Stimulated activated CD4-positive, alpha-beta T cell treated with anti-CD3 and anti-CD28 coated beads, Interleukin-4, amount 100 ng/mL, for 1 hour (primary cell): Measurements from ENCODE around the gene CDK17.

Source experiments
- DNase-seq: peaks from one replicate; pipeline ENCODE4 v3.0.0-alpha.2; 2020

The CDK17 gene

DNA sequence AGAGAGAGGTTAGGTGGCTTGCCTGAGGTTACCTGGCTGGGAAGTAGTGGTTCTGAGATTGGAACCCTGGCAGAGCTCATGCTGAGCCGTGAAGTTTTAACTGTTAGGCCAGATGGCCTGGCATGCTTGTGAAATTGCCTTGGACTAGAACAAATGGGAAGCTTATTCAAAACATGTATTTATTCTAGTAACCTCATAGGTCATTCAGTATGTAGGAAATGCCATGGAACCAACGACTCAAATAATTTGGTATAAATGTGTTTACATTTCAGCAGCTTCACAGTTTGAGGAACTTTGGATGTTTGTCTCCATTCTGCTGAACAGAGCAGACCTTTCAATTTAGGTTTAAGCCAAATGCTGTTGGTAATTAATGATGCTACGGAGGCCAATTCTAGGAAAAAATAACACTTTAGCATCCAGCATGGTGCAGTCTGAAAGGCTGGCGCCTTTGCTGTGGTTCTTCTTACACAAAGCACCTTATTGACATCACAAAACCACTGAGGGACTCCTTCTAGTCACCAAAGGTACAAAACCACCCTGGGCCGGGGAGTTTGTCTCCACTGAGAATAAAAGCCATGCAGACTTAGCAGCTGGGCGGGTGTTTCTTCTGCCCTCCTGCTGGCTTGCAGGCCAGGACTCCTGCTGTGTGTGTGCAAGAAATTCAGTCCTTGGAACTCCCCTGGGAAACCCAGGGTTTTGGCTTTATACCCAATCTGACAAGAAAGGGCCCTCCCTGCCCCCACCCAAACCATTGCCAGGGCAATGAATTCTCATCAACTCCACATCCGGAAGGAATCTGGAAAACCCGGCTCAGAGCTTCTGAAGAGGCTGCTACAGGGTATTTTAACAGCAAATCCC, 141.9 kb downstream of the CDK17 start:
- DNase-seq, result no peak

DNA sequence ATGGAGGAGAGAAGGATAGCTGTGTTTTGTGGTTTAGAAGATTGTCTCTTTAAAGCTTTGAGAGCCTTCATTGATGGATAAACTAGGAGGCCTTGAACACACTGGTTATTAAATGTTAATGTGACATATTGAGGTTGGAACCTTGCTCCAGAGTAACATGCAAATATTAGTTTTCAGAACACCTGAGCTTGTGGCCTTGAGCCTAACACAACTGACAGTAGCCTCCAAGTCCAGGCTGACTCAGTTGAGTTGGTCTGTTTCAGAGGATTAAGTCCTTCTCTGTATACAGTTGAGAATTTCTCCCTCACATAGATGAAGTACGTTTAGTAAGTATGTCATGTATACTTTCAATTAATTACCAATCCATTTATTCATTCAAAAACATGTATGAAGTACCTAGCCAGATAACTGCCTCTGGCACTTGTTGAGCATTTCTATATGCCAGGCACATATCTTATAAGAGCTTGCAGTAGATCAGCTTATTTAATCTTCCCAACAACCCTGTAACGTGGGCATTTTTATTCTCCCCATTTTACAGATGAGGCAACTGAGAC, 142.6 kb downstream of the CDK17 start:
- DNase-seq, result no peak

DNA sequence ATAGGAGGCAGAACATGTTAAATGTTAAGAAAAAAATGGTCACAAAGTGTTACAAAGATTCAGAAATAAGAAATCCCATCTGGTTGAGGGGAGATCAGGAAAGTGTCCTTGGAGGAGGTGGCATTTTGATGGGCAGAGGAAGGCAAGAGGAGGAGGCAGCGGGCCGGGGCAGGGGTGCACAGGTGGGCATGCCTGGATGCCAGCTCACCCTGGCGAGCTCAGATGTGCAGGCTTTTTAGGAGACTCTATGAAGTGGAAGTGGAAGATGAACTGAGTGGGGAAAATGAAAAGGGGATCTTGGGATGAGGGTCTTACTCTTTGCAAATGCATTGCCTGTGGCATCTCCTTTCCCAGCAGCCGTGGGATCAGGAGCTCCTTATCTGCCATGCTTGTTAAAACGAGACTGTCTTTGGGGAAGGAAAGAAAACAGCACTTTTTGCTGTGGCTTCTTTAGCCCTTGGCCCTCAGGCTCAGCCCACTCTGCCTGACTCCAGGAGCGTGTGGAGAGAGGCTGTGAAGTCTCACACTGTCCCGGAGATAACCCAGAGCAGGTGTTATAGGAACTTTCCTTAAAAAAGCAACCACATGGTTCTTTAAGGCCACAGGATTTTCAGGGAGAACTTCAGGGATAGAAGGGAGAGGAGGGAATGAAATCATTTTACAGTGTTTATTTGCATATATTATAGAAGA, 143.4 kb downstream of the CDK17 start:
- DNase-seq, result no peak

DNA sequence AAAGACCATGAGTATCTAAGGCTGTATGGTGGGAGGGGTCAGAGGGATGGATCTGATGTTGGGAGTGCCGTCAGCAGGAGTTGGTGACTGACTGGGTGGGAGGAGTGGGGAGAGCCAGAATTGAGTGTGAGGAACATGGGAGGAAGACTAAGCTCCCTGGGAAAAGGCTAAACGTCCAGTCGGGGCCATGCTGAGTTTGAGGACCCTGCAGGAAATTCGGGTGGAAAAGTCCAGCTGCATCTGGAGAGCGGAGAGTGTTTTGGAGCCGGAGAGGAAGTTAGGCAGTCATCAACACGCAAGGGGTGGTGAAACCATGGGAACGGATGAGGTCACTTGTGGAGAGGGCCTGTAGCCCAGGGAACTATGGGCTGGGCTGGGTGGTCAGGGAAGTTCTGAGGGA, 145.2 kb downstream of the CDK17 start:
- DNase-seq, result no peak

DNA sequence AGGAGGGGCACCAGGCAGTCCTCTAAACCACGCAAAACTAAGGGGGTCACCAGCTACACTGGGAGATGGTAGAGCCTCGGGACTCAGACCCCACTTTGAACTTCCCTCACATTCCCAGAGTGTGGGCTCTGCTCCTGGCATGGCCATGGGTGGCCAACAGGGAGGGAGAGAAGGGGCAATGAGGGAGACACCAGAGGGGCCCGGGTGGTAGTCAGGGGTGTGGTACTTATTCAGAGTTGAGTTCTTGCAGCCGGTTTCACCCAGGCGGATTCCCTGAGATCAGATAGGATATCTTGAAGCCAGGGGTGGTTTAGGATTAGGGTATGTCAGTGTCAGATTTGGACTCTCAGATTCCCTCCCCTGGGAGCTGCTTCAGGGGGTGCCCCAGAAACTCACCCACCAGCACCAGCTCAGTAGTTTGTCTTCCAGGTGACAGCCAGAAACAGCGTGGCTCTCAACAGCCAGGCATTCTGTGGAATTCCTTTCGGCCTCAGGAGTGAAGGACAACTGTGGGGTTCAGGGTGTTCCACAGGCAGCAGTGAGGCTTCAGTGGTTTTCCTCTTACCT, 150.0 kb downstream of the CDK17 start:
- DNase-seq, result no peak

DNA sequence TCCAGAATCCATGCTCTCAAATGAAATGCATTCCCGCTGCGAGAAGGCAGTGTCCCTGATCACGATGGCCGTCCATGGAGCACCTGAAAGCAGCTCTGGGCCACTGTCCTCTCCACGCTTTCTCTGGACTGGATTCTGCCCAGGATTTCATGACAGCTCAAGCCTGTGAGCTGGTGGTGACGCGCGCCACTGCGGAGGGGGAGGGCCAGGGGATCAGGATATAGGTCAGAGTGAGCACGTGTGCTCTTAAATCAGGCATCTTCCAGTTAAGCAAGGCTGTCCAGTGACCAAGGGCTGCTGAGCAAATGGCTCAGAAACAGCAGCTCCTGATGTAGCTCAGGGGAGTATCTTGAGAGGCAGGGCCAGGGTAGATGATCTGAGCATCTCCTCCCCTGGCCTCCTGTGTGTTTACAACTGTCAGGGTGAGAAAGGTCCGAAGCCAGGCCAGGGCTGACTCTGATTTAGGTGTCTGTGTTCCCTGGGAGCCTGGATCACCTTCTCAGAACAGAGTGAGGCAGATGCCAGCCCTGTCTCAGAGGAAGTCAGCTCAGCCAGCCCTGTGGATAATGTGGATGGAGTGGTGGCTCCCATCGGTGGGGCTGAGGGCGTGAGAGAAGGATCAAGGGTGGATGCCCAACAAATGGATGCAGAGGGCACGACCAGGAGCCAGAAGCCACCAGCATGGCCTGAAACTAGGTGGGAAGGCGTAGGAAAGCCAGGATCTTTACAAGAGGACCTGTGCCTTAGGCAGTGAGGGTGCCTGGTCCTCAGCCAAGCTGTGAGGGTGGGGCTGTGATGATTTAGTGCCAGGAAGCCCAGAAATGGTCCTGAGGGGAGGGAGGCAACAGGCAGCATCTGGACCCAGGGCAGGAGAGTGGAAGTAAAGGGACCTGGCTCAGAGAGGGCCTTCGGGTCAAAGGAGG, 150.8 kb downstream of the CDK17 start:
- DNase-seq, result no peak

DNA sequence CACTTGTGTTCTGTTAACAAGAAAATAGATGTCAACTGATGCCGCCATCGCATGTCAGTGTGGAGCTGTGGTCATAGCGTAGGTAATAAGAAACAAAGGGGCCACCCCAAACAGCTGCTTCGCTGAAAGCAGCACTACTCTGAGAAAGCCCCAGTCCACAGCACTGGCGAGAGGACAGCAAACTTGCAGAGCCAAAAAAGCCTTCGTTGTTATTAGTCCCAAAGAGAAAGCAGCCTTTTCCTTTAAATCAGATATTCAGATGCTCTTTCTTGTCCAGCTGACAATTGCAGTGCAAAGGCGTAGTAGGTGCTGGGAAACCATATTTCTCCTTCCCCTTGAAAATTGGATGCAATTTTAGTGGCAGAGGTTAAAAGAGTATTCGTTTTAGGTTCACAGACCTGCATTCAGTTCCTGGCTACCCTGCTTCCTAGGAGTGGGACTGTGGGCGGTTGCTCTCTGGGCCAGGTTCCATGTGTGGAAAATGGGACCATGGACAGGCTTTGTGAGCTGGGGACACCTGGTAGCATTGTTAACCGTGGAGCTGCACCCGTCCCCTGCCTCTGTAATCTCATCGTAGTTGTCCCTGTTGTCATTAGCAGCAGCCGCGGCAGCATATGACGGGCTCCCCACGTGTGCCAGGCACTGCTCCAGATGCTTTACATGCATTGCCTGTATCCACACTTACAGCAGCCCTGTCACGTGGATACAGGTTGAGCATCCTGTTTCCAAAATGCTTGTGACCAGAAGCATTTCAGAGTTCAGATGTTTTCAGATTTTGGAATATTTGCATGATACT, 151.9 kb downstream of the CDK17 start:
- DNase-seq, result no peak

DNA sequence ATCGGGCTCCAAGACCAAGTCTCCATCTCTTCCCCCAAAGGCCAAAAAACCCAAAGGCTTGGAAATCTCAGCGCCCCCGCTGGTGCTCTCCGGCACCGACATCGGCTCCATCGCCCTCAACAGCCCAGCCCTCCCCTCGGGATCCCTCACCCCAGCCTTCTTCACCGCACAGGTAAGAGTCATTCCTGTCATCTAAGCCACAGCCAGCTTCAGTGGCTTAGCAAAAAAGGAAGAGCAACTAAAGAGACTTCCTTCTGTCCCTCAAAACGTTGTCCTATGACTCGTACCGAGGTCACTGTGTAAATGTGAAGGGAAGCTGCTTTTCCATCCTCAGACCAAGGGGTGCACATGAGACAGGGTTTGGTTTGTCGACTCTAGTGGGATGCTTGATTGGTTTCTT, 152.7 kb downstream of the CDK17 start:
- DNase-seq, result no peak

DNA sequence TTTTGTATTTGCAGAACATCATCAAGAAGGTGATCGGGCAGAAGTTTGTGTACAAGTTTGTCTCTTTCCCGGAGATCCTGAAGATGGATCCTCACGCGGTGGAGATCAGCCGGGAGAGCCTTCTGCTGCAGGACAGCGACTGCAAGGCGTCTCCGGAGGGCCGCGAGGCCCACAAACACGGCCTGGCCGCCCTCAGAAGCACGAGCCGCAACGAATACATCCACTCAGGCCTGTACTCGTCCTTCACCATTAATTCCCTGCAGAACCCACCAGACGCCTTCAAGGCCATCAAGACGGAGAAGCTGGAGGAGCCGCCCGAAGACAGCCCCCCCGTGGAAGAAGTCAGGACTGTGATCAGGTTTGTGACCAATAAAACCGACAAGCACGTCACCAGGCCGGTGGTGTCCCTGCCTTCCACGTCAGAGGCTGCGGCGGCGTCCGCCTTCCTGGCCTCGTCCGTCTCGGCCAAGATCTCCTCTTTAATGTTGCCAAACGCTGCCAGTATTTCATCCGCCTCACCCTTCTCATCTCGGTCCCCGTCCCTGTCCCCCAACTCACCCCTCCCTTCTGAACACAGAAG, 153.2 kb downstream of the CDK17 start:
- DNase-seq, result no peak

DNA sequence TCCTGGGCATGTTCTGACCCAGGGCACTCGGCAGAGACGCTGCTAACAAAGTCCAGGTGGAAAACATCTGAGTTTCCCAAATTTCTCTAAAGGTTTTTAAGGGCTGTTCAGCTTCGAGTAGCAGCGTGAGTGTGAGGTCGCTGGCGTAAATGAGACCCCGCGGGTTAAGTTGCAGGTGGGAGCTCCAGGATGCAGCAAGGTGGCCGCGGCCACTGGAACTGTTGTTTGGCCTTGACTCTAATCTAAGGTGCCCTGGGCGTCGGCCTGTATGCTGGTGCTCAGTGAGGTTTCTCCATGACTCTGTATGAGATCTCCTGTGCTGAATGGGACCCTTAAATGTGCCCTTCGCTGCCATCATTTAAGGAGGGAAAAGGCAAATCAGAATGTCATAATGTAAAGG, 155.4 kb downstream of the CDK17 start:
- no peak for DNase-seq

DNA sequence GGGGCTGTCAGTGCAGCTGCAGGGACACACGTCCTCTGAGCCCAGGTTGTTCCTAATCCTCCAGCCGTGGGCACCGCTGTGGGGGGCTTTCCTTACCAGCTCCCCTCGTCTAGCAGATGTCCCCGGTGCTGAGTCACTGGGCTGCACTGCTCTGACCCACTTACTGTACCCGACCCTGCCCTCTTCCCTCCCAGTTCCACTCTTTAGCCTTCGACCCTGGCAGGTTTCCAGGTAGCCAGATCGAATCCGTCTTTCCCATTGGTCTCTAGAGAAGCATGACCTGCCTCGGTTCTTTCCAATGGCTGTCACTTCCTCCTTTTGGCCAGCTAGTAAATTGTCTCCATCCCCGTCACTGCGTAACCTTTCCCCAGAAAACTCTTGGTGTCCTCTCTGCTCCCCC, 157.6 kb downstream of the CDK17 start:
- DNase-seq, result no peak

DNA sequence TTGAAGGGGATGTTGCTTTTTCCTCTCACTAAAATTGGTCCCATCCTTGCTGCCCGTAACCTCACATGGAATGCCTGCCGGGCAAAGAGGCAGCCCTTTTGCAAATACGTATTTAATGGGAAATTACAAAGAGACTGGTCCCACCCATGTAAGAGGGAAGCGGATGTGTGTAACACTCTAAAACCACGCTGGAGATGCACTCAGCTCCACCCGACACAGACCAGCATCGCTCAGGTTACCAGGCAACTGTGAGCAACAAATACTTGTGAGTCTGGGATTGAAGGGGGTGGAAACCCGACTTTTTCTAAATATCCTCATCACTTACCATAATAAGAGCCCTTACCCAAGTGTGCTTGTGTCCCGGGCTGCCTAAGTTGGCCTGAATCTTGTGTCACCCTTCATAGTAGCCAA, 158.4 kb downstream of the CDK17 start:
- DNase-seq, result no peak

DNA sequence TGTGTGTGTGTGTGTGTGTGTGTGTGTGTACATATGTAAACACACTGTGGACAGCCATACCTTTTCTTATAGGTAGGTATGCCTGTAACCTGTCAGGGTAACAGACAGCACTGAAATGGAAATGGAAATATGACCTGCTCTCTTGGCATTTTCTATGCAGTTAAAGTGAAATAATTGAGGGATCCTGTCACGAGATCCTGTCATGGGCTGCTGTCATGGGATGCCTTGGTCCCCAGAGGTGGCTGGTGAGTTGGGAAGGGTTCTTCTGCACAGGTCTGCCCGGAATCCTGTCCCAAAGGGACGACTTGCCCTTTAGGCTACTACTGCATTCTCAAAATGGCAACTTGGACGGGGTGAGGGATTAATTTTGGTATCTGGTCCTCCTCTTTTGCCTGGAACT, 158.8 kb downstream of the CDK17 start:
- no peak for DNase-seq

DNA sequence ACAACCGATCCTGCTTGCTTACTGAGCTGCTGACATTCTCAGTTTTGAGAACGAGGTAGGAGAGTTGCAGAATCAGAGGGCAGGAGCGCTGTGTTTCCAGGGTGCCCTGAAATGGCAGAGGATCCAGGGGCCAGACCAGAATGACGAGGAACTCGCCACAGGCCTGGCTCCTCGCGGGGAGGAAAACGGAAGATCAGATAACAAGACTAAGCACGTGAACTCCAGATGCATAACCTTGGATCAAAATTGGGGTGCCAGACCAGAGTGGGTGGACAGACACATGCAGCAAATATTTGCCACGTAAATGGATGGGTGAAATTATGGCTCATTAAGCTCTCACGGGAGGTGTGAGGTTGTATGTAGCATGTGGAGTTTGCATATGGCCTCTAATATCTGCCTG, 159.6 kb downstream of the CDK17 start:
- no peak for DNase-seq

DNA sequence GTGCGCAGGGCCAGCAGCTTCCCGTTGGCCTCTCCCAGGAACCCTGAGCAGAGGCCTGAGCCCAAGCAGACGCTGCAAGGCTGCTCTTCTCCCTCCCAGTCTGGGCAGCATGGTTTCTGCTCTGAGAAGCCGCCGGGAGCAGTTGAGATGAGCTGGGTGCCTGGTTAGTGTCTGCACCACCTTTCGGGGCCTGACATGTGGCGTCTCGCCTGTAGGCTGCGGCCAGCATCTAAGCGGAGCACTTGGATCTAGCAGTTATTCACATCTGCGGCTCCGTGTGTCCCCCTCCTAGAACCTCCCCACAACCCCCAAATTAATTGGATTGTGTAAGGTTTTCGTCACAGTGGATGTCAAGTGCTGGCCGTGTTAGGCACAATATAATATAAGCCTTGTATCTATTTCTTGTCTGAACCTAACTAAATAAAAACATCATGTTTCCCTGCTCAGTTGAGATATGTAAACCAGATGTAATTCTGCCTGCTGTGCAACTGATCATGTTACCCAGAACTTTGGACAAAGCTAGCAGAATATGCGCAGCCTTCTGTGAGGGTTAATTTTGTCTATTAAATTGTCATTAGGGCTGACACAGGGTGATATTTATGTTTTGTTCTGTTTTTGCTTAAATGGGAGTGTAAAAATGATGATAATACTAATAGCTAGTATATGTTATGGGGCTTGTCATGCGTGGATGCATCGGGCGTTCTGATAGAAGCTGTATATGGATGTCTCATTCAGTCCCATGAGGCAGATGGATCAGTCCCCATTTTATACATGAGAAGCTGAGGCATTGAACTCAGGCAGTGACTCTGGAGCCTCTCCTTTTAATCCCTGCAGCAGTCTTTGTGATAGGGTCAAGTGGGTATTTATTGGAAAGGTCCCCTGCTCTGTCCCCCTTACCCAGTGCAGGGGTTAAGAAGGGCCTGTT, 160.3 kb downstream of the CDK17 start:
- DNase-seq, result no peak

DNA sequence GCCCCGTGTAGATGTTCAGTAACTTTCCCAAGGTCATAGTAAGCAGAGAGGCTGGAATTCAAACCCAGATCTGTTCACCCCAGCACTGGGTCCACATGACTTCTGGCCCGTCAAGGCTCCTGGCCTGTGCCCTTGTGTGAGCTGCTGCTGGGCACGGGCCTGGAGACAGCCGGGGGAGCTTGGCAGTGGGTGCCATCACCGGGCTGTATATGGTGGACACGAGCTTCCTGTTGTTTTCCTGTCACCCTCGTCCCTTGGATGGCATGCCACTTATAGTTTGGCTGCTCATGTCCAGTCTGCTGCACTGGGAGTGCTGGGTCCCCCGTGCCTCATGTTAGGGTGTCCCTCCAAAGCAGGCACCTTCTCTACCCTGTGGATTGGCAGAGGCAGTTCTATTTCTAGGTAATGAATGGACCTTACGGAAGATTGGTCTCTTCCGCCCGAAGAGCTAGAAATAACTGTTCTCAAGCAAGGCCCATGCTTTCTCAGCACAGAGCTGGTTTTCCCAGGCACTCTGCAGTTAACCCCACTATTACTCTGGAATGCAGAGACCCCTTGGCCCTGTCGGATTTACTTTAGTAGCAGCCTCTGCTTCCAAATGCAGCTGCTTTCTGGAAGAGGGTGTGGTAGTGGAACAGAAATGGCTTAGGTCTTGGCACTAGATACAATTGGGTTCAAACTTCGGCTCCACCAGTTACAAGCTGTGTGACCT, 161.7 kb downstream of the CDK17 start:
- no peak for DNase-seq

DNA sequence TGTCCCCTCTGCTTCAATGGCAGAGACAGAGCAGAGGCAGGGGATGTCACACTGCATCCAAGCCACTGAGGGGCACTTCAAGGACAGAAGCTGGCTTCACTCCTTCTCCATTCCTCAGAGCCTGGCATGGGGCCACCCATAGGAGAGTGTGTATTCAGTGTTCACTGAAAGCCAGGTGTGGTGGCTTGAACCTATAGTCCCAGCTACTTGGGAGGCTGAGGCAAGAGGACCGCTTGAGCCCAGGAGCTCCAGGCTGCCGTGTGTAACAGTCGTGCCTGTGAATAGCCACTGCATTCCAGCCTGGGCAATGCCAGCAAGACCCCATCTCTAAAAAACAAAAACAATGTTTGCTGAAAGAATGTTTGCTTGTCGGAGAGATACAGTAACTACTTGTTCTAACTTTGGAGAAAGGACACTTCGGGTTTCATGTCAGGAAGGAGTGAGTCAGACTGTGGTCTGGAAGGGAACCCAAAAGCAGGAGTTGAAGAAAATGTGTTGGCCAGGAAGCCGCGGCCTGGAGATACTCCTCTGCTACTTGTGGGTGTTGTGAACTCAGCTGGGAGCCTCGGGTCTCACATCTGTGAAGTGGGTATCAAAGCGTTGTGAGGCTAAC, 162.7 kb downstream of the CDK17 start:
- DNase-seq, result peak; percentile 26

DNA sequence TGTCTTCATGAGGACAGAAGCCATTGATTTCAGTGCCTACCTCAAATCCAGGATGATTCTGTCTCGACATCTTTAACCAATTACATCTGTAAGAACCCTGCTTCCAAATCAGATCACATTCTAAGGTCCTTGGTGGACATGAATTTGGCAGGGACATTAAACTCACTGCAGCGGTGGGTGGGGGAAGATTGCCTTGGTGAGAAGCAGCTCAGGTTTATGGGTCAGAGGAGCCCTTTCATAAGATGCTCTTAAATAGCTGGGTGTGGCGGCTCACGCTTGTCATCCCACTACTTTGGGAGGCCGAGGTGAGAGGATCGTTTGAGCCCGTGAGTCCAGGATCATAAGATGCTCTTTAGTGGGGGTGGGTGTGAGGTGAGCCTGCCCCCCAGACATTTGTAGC, 163.2 kb downstream of the CDK17 start:
- no peak for DNase-seq

DNA sequence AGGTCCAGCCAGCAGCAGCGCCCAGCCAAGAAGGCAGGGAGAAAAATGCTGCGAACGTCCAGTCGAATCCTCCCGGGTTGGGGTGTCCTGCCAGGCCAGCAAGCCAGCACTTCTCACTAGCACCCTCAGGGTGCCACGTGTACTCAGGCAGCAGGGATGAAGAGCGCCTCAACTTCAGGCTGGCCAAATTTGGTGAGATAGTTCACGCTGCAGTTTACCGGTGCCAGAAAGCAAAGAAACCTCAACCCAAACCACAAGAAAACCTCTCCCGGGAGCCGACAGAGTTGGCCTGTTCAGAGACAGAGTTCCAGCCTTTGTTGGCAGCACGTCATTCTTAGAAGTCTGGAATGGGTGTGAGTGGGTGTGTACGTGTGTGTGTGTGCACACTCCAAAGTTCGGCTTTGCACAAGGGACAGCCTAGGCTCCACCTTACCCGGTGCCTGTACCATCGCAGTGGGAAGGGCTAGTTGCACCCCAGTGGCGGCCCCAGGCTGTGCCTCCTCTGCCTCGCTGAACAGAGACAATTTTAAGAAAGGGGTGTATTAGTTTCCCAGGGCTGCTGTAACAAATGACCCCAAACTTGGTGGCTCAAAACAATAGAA, 163.9 kb downstream of the CDK17 start:
- DNase-seq, result peak; percentile 25
